A673 (cell line): Measurements from ENCODE around the gene SELENON.

Experiments
- EZH2 ChIP-seq: fragments of 200-600 bp; sonication (generic); IDR thresholded peaks from 2 replicates; pipeline ENCODE4 v1.6.1; 2017; ENCODE audit warnings: borderline replicate concordance, low read depth, mild to moderate bottlenecking, mixed read lengths, antibody characterized with exemption, low read length; ENCODE audit not compliant: poor library complexity, severe bottlenecking
- TF ChIP-seq, protein P1 (sequence below): fragments of 300-800, 200-600 bp; sonication (generic); conservative IDR thresholded peaks from 2 replicates; pipeline ENCODE4 v1.5.1; 2017; ENCODE audit warnings: low read depth, mild to moderate bottlenecking, antibody characterized with exemption, low read length, moderate library complexity, mixed read lengths

DNA sequence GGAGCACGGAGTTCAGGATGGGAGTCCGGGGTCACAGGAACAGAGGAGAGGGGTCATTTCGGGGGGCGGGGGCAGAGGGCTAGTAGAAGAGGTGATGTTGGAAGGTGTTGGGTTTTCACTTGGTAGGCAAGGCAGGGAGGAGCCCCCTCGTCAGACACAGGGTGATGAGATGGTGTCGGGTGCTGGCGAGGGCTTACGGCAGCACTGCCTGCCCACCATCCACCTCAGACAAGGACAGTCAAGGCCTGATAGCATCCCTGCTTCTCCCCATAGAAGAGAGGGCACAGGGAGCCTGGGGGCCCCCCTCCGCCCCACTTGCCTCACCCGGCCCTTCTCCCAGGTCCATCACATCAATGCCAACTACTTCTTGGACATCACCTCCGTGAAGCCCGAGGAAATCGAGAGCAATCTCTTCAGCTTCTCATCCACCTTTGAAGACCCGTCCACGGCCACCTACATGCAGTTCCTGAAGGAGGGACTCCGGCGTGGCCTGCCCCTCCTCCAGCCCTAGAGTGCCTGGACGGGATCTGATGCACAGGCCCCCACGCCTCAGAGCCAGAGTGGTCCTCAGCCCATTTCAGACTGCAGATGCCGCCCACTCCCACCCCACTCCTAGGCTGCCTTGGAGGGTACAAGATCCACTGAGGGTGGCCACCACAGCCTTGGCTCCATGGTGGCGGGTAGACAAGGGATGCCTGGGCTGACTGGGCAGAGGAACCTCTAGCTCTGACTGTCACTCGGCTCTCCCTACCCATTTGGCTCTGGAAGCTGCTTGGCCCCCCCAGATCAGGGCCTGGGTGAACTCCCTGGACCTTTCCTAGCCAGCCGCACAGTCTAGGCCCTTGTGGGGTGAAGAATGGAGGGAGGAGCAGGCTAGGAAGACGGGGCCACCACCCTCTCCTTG lies 15.5 kb downstream of the SELENON start:
- TF ChIP-seq, protein P1, sequence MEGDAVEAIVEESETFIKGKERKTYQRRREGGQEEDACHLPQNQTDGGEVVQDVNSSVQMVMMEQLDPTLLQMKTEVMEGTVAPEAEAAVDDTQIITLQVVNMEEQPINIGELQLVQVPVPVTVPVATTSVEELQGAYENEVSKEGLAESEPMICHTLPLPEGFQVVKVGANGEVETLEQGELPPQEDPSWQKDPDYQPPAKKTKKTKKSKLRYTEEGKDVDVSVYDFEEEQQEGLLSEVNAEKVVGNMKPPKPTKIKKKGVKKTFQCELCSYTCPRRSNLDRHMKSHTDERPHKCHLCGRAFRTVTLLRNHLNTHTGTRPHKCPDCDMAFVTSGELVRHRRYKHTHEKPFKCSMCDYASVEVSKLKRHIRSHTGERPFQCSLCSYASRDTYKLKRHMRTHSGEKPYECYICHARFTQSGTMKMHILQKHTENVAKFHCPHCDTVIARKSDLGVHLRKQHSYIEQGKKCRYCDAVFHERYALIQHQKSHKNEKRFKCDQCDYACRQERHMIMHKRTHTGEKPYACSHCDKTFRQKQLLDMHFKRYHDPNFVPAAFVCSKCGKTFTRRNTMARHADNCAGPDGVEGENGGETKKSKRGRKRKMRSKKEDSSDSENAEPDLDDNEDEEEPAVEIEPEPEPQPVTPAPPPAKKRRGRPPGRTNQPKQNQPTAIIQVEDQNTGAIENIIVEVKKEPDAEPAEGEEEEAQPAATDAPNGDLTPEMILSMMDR = no peak
- no peak for TF ChIP-seq EZH2
